Measurements from ENCODE around the gene CCDC137. TPM values are rescaled to one million over a fixed set of nuclear protein-coding genes. Genes with fewer than 3 reads are reported as not detected.

CCDC137 gene
- total RNA-seq, 3 donors from 2014 or later = 15.5 to 19.6 (median 15.6) TPM

DNA sequence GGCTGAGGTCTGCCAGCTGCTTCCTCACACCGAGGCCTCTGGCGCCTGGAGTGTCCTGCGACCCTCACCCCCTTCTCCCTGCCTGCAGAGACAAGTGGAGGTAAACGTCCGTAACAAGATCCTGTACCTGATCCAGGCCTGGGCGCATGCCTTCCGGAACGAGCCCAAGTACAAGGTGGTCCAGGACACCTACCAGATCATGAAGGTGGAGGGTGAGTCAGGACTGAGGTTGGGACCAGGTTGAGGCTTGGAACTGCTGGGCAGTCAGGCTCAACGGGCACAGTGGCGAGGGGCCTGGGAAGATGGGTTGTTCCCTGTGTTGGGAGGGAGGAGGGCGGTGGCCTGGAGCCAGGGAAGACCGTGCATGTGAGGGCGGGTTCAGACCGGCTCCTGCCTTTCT is 22.1 kb downstream of the CCDC137 start:
- Histone ChIP-seq H3K36me3 (ENCODE audit: low read depth) (peaks cover 29% of the 10 kb centered on the region), H3K9me3 (no peaks in the 10 kb centered on the region), H3K4me3 (no peak overlapping the region), H3K4me1 (ENCODE audit: low read depth) (peaks cover 12% of the 10 kb centered on the region)
- TF ChIP-seq, protein P1, sequence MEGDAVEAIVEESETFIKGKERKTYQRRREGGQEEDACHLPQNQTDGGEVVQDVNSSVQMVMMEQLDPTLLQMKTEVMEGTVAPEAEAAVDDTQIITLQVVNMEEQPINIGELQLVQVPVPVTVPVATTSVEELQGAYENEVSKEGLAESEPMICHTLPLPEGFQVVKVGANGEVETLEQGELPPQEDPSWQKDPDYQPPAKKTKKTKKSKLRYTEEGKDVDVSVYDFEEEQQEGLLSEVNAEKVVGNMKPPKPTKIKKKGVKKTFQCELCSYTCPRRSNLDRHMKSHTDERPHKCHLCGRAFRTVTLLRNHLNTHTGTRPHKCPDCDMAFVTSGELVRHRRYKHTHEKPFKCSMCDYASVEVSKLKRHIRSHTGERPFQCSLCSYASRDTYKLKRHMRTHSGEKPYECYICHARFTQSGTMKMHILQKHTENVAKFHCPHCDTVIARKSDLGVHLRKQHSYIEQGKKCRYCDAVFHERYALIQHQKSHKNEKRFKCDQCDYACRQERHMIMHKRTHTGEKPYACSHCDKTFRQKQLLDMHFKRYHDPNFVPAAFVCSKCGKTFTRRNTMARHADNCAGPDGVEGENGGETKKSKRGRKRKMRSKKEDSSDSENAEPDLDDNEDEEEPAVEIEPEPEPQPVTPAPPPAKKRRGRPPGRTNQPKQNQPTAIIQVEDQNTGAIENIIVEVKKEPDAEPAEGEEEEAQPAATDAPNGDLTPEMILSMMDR (IDR thresholded peaks at IDR 0.05) = no peak
- DNase-seq = no peak
- no peak for ATAC-seq
- intact Hi-C loops (cut with DNase I, micrococcal nuclease) = no loop called here

DNA sequence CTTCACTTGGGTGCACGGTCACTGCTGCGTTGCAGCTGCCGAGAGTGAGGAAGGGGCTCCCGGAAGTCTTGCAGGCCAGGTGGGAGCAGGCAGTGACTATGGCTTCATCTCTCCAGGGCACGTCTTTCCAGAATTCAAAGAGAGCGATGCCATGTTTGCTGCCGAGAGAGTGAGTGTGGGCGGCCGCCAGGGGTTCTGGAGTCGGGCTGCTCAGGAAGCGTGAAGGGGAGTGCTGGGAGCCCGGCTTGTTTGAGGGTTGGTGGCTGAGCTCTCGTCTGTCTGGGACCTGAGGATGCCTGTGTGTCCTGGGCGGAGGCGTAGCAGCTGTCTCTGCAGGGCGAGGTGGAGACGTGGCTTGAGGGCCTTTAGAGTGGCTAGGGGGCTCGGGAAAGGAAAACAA is 23.5 kb downstream of the CCDC137 start:
- peaks cover 37% of the 10 kb centered on the region for H3K36me3 ChIP-seq (ENCODE audit: low read depth)
- no peaks in the 10 kb centered on the region for H3K9me3 ChIP-seq
- peaks cover 5% of the 10 kb centered on the region for H3K4me1 ChIP-seq (ENCODE audit: low read depth)
- intact Hi-C loops (cut with DNase I, micrococcal nuclease) = no loop called here
- no peak for ATAC-seq
- H3K4me3 ChIP-seq = no peak overlapping the region
- no peak for DNase-seq
- TF ChIP-seq, protein P1 (IDR thresholded peaks at IDR 0.05) = no peak

DNA sequence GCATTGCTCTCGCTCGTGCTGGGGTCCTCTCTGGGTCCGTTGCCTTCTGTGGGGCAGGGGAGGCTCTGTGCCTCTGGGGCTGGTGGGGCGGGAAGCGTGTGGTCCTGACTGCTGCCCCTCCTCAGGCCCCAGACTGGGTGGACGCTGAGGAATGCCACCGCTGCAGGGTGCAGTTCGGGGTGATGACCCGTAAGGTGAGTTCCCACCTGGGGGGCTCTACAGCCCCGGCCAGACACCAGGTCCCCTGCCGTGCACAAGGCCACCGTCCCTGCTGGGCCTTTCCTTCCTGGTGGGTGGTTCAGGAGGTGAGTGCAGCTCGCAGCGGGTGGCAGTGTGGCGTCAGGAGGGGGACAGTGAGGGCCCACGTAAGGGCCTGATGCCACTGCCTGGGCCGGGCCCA is 24.0 kb downstream of the CCDC137 start:
- Histone ChIP-seq H3K36me3 (ENCODE audit: low read depth) (peaks cover 37% of the 10 kb centered on the region), H3K9me3 (no peaks in the 10 kb centered on the region), H3K4me1 (ENCODE audit: low read depth) (peaks cover under 1% of the 10 kb centered on the region), H3K4me3 (no peak overlapping the region)
- intact Hi-C loops (cut with DNase I, micrococcal nuclease) = no loop called here
- ATAC-seq = no peak
- DNase-seq = no peak
- TF ChIP-seq, protein P1 (IDR thresholded peaks at IDR 0.05) = no peak

DNA sequence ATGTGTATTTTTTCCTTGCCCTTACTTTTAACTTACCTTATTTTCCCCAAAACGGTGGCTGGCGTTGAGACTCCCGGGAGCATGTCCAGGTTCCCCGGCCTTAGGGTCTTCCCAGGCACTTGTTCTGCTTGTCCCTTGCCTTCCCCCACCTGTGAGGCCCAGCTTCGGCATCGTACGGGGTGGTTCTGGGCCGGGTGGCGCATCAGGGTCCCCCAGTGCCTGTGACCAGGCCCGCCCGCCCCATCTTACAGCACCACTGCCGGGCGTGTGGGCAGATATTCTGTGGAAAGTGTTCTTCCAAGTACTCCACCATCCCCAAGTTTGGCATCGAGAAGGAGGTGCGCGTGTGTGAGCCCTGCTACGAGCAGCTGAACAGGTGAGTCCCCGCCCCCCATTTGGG is 24.7 kb downstream of the CCDC137 start:
- DNase-seq (no peak), ATAC-seq (no peak)
- TF ChIP-seq, protein P1 (IDR thresholded peaks at IDR 0.05) = no peak
- intact Hi-C loops (cut with DNase I, micrococcal nuclease) = no loop called here
- H3K4me3 ChIP-seq = no peak overlapping the region
- H3K36me3 ChIP-seq (ENCODE audit: low read depth) = peaks cover 38% of the 10 kb centered on the region
- H3K9me3 ChIP-seq = no peaks in the 10 kb centered on the region
- no peaks in the 10 kb centered on the region for H3K4me1 ChIP-seq (ENCODE audit: low read depth)

DNA sequence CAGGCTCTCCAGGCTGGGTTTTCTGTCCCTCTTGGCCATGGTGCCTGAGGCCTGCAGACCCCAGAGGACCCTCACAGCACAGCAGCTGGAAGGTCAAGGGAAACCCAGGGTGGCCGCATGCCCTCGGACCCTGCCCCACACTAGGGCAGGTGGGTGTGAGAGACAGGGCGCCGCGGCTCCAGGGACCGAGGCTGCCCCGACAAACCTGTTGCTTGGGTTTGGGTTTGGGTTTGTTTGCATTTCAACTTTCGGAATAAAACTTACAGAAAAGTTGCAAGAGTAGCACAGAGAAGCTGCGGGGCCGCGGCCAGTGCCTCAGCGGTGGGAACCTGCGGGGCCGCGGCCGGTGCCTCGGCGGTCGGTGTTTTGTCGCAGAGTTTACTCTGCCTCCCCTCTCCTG is 25.1 kb downstream of the CCDC137 start:
- TF ChIP-seq, protein P1 (IDR thresholded peaks at IDR 0.05) = no peak
- ATAC-seq (no peak), DNase-seq (no peak)
- intact Hi-C loops (cut with DNase I, micrococcal nuclease) = no loop called here
- H3K4me3 ChIP-seq = no peak overlapping the region
- H3K36me3 ChIP-seq (ENCODE audit: low read depth) = peaks cover 39% of the 10 kb centered on the region
- H3K4me1 ChIP-seq (ENCODE audit: low read depth) = no peaks in the 10 kb centered on the region
- H3K9me3 ChIP-seq = no peaks in the 10 kb centered on the region

Data from mucosa of descending colon (tissue), 3 donors.